Astrocyte of the spinal cord (primary cell): ENCODE results near the gene SLTM.
"Not testable (repeated sequence)": the region's sequence is repeated elsewhere in the genome, so short reads cannot be mapped to it uniquely, and the experiment has no call there.

Experiments used
- DNase-seq: peaks from one replicate; pipeline ENCODE4 v3.0.0; 2011; ENCODE audit warnings: low read depth, low spot score
- H3K4me3 ChIP-seq: 2 replicates; pipeline ENCODE4 v1.5.1; 2011; ENCODE audit warnings: low read depth, mild to moderate bottlenecking, low read length, moderate library complexity
- in situ Hi-C: cut with HindIII; loops from 2 replicates; pipeline ENCODE4 v1.10.0; 2017; ENCODE audit warnings: low sequenced_read_pairs
- TF ChIP-seq, protein P1 (sequence below): IDR thresholded peaks from 2 replicates; pipeline ENCODE4 v1.5.1; 2012; ENCODE audit warnings: low read depth, mild to moderate bottlenecking, low read length, inconsistent platforms

SLTM gene

DNA sequence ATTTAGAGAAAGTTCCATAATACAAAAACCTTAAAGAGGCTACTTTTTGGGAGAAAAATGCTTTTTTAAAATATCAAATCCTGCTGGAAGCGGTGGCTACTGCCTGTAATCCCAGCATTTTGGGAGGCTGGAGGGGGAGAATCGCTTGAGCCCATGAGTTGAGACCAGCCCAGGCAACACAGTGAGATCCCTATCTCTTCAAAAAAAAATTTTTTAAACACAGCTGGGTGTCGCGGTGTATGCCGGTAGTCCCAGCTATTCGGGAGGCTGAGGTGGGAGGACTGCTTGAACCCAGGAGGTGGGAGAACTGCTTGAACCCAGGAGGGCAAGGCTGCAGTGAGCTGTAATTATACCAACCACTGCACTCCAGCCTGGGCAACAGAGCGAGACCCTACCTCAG is 14.2 kb downstream of the SLTM start:
- in situ Hi-C loops = no loop called here
- TF ChIP-seq, protein P1, sequence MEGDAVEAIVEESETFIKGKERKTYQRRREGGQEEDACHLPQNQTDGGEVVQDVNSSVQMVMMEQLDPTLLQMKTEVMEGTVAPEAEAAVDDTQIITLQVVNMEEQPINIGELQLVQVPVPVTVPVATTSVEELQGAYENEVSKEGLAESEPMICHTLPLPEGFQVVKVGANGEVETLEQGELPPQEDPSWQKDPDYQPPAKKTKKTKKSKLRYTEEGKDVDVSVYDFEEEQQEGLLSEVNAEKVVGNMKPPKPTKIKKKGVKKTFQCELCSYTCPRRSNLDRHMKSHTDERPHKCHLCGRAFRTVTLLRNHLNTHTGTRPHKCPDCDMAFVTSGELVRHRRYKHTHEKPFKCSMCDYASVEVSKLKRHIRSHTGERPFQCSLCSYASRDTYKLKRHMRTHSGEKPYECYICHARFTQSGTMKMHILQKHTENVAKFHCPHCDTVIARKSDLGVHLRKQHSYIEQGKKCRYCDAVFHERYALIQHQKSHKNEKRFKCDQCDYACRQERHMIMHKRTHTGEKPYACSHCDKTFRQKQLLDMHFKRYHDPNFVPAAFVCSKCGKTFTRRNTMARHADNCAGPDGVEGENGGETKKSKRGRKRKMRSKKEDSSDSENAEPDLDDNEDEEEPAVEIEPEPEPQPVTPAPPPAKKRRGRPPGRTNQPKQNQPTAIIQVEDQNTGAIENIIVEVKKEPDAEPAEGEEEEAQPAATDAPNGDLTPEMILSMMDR = no peak
- DNase-seq = no peak
- H3K4me3 ChIP-seq = no peak overlapping the region

DNA sequence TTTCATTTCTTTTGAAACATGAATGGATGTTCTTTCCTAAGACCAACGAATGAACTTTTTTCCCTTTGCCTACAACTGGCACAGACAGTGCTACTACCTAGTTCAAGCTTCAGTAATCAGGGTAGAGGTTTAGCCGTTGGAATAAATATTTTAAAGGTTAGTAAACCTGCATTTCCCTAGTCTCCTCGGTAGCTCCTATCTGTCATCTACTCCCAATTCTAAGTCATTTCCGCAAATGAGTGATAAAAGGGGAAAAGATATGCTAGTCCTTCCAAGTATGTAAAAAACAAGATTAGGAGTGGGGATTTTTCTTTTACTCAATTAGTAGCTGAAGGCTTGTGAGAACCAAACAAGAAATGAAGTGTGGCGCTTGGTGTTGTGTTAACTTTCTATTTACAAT is 15.2 kb downstream of the SLTM start:
- DNase-seq = no peak
- TF ChIP-seq, protein P1 = no peak
- in situ Hi-C loops = no loop called here
- no peak overlapping the region for H3K4me3 ChIP-seq

DNA sequence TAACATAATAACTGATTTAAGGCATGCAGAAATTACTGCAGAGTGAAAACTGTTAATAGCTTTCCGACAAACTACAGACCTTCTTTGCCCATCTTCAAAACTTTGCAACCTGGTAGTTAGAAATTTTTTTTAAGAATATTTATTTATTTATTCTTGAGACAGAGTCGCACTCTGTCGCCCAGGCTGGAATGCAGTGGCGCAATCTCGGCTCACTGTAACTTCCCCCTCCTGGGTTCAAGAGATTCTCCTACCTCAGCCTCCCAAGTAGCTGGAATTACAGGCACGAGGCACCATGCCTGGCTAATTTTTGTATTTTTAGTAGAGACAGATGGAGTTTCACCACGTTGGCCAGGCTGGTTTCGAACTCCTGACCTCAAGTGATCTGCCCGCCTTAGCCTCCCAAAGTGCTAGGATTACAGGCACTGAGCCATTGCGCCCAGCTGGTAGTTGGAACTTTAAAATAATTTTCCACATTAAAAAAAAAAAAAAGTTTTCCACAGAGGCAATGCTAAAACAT is 15.8 kb downstream of the SLTM start:
- in situ Hi-C loops, DNase-seq, H3K4me3 ChIP-seq: not testable (repeated sequence)

DNA sequence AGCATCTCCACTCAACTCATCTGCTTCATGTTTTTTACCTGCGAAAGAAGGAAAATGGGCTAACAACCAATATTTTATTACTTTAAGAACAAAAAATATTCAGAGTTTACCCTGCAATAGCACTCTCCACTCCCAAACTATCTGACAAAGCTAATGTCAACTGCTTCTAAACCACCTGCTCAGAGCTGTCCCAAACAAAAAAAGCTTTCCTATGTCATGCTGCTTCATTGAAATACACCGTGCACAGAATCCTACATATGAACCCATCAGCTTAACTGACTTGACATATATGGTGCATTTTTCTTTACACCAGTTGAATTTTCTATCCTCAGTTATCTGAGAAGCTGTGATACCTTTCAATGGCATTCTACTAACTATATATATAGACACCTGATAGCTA is 16.5 kb downstream of the SLTM start:
- DNase-seq = no peak

DNA sequence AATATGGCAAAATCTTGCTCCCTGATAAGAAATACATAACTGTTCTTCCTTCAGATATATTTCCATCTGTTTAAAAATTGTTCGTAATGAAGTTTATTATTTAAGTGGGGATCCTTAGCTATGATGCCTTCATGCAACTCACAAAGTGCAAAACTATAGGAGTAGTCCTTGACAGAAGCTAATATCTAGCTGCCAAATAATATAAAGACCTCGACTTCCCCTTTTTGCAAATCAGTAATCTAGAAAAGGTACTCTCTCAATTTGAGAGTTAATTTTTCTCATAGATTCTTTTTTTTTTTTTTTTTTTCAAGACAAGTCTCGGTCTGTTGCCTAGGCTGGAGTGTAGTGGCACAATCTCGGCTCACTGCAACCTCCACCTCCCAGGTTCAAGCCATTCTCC is 23.0 kb downstream of the SLTM start:
- TF ChIP-seq, protein P1 = no peak

More for the DNA sequence above, 16.5 kb downstream of the SLTM start:
- TF ChIP-seq, protein P1 = no peak
- in situ Hi-C loops = no loop called here
- no peak overlapping the region for H3K4me3 ChIP-seq

DNA sequence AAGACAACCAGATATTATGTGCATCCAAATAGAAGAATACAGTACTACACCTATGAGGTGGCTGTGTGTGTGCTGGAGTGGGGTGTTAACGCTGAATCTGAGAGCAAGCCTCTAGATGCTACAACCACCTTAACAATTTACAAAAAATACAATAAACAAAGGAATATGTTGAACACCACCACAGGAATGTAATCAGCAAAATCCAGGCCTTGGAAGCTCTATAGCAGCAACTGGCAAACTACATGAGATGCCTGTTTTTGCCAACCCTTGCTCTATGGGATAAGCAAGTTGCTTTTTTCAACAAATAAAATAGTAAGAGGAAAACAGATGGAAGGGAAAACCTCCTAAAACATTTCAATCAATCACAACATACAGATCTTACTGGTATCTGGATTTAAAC is 23.9 kb downstream of the SLTM start:
- no peak overlapping the region for H3K4me3 ChIP-seq

More for the DNA sequence above, 23.0 kb downstream of the SLTM start:
- in situ Hi-C loops = no loop called here
- H3K4me3 ChIP-seq = no peak overlapping the region
- DNase-seq = no peak

DNA sequence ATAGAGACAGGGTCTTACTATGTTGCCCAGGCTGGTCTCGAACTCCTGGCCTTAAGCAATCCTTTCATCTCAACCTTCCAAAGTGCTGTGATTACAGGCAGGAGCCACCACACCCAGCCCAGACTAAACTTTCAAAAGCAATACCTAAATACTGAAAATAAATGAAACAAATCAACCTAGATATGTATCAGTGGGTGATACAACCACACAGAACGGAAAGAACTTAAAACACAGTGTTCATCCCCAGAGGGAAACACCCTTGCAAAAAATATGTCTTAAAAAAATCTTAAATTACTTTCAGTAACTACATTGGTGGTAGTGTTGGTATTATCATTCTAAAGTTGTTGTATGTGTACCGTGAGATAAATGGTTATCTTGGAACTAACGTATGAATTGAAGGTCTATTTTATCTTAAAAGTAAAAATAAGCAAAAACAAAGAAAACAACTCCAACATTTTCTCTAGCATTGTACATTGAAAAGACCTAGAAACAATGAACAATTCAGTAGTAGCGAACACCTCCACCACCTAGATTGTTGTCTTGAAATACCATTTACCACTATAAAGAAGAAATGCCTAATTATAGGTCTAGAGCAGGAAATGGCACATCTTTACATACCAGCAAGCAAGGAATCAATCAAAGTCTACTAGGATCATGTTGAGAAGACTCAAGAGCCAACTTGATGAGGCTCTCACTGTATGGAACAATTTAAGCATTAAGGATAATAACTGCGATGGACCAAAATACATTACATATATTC is 24.7 kb downstream of the SLTM start:
- in situ Hi-C loops = no loop called here
- TF ChIP-seq, protein P1 = no peak
- no peak for DNase-seq
- H3K4me3 ChIP-seq = no peak overlapping the region

More for the DNA sequence above, 23.9 kb downstream of the SLTM start:
- in situ Hi-C loops = no loop called here
- TF ChIP-seq, protein P1 = no peak
- peak; percentile 5 for DNase-seq
